Small intestine (tissue), 7 donors: ENCODE measurements around the gene COPZ2. TPM values are rescaled to one million over a fixed set of nuclear protein-coding genes. Genes with fewer than 3 reads are reported as not detected.
"Not testable (repeated sequence)": the region's sequence is repeated elsewhere in the genome, so short reads cannot be mapped to it uniquely, and the experiment has no call there.

Source experiments
- DNase-seq, 2 donors: peaks; one replicate each; pipeline versions ENCODE4 v3.0.0 to v3.0.0-alpha.2; 2013
- FAIRE-seq: peaks from 2 replicates; lab custom pipeline; 2012; peaks lifted over from hg19 to GRCh38; lab: Jason Lieb, UNC
- H3K27ac ChIP-seq, 3 donors: one replicate each; pipeline ENCODE4 v1.5.1; 2013; ENCODE audit warnings: low read length in 2 of 3, mild to moderate bottlenecking in 2 of 3, control low read depth in 1 of 3, inconsistent platforms in 1 of 3, low read depth in 1 of 3, moderate library complexity in 1 of 3
- H3K27me3 ChIP-seq, 3 donors: one replicate each; pipeline ENCODE4 v1.6.1; 2013; ENCODE audit warnings: low read length in 3 of 3, inconsistent platforms in 1 of 3; ENCODE audit not compliant: control insufficient read depth in 3 of 3, insufficient read depth in 3 of 3
- H3K36me3 ChIP-seq, 3 donors: one replicate each; pipeline ENCODE4 v1.6.1; 2013; ENCODE audit warnings: low read length in 3 of 3, inconsistent platforms in 1 of 3, low read depth in 1 of 3, mild to moderate bottlenecking in 1 of 3, moderate library complexity in 1 of 3; ENCODE audit not compliant: control insufficient read depth in 3 of 3, insufficient read depth in 2 of 3
- H3K4me1 ChIP-seq, 3 donors: one replicate each; pipeline ENCODE4 v1.6.1; 2013; ENCODE audit warnings: low read length in 2 of 3, inconsistent platforms in 1 of 3, low read depth in 1 of 3, mild to moderate bottlenecking in 1 of 3, moderate library complexity in 1 of 3; ENCODE audit not compliant: control insufficient read depth in 3 of 3, insufficient read depth in 2 of 3
- H3K4me3 ChIP-seq, 3 donors: one replicate each; pipeline ENCODE4 v1.5.1; 2013; ENCODE audit warnings: low read length in 3 of 3, control low read depth in 1 of 3, inconsistent platforms in 1 of 3, low read depth in 1 of 3, mild to moderate bottlenecking in 1 of 3, moderate library complexity in 1 of 3
- H3K9me3 ChIP-seq, 2 donors: one replicate each; pipeline ENCODE4 v1.6.1; 2013; ENCODE audit warnings: low read depth in 1 of 2, low read length in 1 of 2; ENCODE audit not compliant: control insufficient read depth in 2 of 2, insufficient read depth in 1 of 2
- WGBS, 3 donors: extraction: QIAGEN DNeasy Blood & Tissue Kit; methylation state at CpG; one replicate each; pipeline ENCODE4 v1.1.7; 2013; 5-methylcytosine and 5-hydroxymethylcytosine counted together
- polyA plus RNA-seq, 4 donors: library from polyadenylated mRNA; stranded (reverse) in 3 of 4; unstranded in 1 of 4; fragments of 200-250 nt in 3 of 4; fragments of 120-200 nt in 1 of 4; gene quantifications; one replicate each; pipeline versions ENCODE4 v1.2.1 to v1.2.3, GENCODE V29; 2013
- donor health status: healthy with polysubstance abuse.
- donor health status: control.
- donor health status: control.
- donor health status: Bipolar disorder and iron deficiency.
- donor health status: healthy.

COPZ2 gene
- polyA plus RNA-seq, 4 donors, result 4.4 to 7.3 (median 5.6) TPM; not detected in 1

DNA sequence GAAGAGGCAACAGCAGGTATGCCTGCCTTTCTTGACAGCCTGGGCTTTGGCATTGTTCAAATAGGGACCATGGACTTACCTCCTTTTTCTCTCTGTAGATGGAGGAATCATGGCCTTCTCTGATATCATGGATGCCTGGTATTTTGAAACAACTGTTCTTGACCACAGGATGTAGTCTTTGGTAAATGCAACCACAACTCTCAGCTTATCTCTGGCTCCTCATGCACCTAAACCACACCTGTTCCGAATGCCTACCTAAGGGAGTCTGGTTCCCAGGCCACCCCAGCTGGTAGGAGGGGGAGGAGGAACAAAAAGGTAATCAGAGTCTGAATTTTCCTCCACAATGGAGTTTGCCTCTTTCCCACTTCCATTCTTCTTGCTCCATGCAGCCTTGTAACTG, 47.9 kb downstream of the COPZ2 start:
- peaks cover 0 to 4% (median 0%) of the 10 kb centered on the region in 3 donors for H3K27me3 ChIP-seq
- H3K4me1 ChIP-seq, result peaks cover 0 to 4% (median 0%) of the 10 kb centered on the region in 3 donors
- FAIRE-seq, result no peak
- WGBS, 3 donors, result 75 to 85% (median 85%) methylated on average over 1 of the region's 1 CpG
- H3K9me3 ChIP-seq, result no peaks in the 10 kb centered on the region
- no peak overlapping the region for H3K4me3 ChIP-seq
- DNase-seq, result no peak
- H3K36me3 ChIP-seq, result peaks cover 0 to 5% (median 0%) of the 10 kb centered on the region in 3 donors
- H3K27ac ChIP-seq, result no peak overlapping the region

DNA sequence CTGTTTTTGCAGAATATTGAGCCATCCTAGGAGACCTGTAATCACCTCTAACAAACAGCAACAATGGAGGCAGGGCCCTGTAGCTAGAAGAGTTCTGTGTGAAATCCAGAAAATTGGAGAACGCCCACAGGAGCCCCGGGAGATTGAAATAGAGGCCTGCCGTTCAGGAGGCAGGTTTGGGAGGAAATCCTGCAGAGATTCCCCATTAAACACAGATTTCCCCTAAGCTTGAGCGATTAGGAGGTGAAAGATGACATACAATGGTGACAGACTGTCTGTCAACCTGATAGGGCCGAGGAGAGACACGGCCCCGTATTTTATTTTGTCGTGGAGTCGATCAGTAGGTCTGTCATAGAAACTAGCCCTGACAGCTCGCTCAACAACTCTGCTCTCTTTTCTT, 48.4 kb downstream of the COPZ2 start:
- Histone ChIP-seq H3K9me3 (no peaks in the 10 kb centered on the region), H3K4me3 (no peak overlapping the region), H3K27ac (no peak overlapping the region), H3K27me3 (peaks cover 0 to 4% (median 0%) of the 10 kb centered on the region in 3 donors), H3K36me3 (peaks cover 0 to 10% (median 2%) of the 10 kb centered on the region in 3 donors), H3K4me1 (peaks cover 0 to 4% (median 0%) of the 10 kb centered on the region in 3 donors)
- 82 to 85% (median 84%) methylated on average over 10 of the region's 10 CpGs for WGBS, 3 donors
- DNase-seq (no peak), FAIRE-seq (no peak)

DNA sequence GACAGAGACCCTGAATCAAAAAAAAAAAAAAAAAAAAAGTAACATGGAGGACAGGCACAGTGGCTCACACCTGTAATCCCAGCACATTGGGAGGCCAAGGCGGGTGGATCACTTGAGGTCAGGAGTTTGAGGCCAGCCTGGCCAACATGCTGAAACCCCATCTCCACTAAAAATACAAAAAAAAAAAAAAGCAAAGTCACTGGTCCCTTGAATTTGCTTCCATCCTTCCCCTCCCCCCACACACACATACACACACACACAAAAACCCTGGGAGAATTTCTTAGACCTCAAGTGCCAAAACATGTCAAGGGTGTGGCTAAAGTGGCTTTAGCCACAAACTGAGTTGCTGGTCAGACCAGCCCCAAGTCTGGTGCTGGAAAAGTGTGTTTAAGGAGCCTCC, 49.2 kb downstream of the COPZ2 start:
- H3K36me3 ChIP-seq, result peaks cover 2 to 16% (median 6%) of the 10 kb centered on the region in 3 donors
- FAIRE-seq, H3K4me1 ChIP-seq, H3K9me3 ChIP-seq, DNase-seq, H3K27ac ChIP-seq, H3K4me3 ChIP-seq, H3K27me3 ChIP-seq: not testable (repeated sequence)
- 91 to 100% (median 96%) methylated on average over 1 of the region's 1 CpG for WGBS, 3 donors

DNA sequence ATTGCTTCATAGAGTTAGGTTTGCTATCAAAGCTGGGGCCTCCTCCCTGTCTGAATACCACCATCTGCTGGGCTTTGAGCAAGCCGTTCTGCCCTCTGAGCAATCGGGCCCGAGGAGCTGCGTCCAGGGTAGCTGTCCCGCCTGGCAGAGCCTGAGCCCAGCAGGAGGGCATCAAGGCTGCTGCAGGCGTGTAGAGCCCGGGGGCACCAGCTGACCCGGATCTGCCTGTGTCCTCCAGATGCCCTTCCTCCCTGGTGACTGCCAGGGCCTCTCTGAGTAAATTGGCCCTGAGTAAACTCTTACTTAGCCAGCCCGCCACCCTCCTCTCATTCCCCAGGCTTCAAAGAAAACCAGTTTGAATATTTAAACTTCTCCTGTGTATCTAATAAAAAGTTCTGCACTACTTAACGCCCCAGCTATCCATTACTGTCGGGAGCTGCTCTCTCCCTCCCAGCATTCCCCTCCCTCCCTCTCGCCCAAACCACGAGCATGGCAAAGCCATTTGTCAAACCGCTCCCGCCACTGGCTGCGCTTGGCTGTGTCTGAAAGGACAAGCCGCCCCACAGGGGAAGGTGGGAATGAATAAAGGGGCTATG, 50.3 kb downstream of the COPZ2 start:
- Histone ChIP-seq H3K27ac (peak overlapping the region in 1 of 3 donors; percentile 15), H3K27me3 (peaks cover 0 to 4% (median 0%) of the 10 kb centered on the region in 3 donors), H3K9me3 (no peaks in the 10 kb centered on the region), H3K4me1 (peaks cover 0 to 4% (median 0%) of the 10 kb centered on the region in 3 donors), H3K4me3 (no peak overlapping the region), H3K36me3 (peaks cover 4 to 27% (median 6%) of the 10 kb centered on the region in 3 donors)
- 47 to 62% (median 56%) methylated on average over 17 of the region's 17 CpGs for WGBS, 3 donors
- FAIRE-seq (no peak), DNase-seq (no peak)

DNA sequence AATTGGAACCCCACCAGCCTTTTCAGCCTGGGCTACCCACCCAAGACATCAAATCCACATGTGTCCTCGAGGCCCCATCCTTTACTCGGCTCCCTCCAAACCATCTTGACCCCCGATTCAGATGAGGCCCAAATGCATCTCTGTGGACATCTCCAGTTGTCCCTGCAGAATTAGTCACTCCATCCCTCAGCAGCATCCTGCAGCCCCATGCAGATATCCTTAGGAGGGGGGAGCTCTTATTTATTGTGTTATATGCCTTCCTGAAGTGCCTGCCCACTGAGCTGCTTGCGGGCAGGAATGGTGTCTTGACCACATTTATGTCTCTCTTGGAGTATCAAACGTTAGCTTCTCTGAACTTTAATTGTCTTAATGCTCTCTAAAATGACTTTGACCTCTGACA, 51.1 kb downstream of the COPZ2 start:
- 73 to 81% (median 81%) methylated on average over 5 of the region's 5 CpGs for WGBS, 3 donors
- no peak overlapping the region for H3K4me3 ChIP-seq
- H3K27ac ChIP-seq, result no peak overlapping the region
- H3K36me3 ChIP-seq, result peaks cover 6 to 35% (median 7%) of the 10 kb centered on the region in 3 donors
- peaks cover 0 to 4% (median 0%) of the 10 kb centered on the region in 3 donors for H3K27me3 ChIP-seq
- DNase-seq, result no peak
- no peaks in the 10 kb centered on the region for H3K9me3 ChIP-seq
- no peak for FAIRE-seq
- H3K4me1 ChIP-seq, result peaks cover 0 to 4% (median 0%) of the 10 kb centered on the region in 3 donors

DNA sequence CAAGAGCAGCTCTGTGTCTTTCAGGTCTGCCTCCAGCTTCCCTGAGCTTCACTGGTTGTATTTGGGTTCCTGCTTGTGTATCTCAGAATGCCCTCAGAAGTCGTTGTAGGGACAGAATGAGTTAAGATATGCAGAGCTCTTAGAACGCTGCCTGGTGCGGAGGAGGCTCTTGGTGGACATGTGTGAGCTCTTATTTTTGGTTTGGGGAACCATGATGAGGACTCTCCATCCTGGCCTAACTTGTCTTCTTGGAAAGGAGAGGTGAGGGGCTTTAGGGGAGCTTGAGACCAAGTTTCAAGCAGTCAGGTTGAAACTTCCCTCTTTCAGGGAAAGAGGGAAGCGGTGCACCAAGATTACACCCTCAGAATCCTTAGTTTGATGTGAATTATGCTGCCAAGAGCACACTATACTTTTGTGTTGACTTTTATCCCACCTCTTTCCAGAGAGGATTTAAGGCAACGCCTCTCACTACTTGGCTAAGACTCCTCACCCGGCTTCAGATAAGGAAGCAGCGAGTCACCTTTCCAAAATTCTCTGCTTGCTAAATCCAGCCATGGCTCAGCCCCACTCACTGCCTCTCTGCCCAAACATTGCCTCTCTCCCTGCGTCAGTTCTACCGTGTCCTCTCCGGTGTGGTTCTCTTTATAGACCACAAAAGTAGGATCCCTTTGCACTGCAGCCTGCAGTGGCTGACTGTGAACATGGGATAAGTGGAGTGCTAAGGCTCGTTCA, 53.9 kb downstream of the COPZ2 start:
- Histone ChIP-seq H3K27me3 (peaks cover 0 to 4% (median 0%) of the 10 kb centered on the region in 3 donors), H3K27ac (no peak overlapping the region), H3K4me3 (no peak overlapping the region), H3K9me3 (no peaks in the 10 kb centered on the region), H3K36me3 (peaks cover 14 to 62% (median 22%) of the 10 kb centered on the region in 3 donors), H3K4me1 (peaks cover 0 to 4% (median 0%) of the 10 kb centered on the region in 3 donors)
- no peak for DNase-seq
- WGBS, 3 donors, result 80 to 84% (median 80%) methylated on average over 11 of the region's 11 CpGs
- no peak for FAIRE-seq

DNA sequence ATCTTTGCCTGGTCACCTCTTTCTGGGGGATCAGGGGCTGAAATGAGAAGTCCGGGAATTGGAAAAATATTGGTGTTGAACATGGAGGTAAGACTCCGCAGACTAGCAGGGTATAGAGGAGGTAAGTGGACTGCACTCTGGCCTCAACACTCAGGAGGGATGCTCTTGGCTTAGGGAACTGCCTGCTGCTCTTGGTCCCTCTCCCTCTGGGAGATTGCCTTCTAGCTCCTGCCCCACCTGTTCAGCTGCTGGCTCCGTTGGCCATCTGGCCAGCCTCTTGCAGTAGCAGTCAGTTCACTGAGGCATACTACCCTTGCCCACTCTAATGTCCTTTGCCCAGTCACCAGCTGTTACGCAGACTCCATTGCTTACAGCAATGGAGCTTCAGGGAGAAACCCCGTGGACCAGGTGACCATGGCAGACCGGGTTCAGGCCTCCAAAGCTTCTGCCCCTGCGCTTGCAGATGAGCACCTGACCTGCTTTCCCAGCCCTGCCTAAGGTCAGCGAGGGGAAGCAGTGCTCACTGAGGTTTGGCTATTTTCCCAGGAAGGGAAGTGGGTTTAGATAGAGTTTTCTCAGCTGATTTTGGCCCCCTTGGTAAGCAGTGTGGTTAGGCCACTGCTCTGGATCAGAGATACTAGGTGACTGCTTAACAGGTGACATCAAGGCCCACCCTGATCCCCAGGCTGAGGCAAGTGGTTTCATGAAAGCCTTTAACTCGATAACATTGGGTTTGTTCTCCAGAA, 54.8 kb downstream of the COPZ2 start:
- Histone ChIP-seq H3K27ac (no peak overlapping the region), H3K4me3 (no peak overlapping the region), H3K27me3 (peaks cover 0 to 4% (median 0%) of the 10 kb centered on the region in 3 donors), H3K9me3 (no peaks in the 10 kb centered on the region), H3K4me1 (peaks cover 0 to 4% (median 0%) of the 10 kb centered on the region in 3 donors), H3K36me3 (peaks cover 15 to 68% (median 24%) of the 10 kb centered on the region in 3 donors)
- DNase-seq (no peak), FAIRE-seq (no peak)
- WGBS, 3 donors, result 81 to 84% (median 82%) methylated on average over 9 of the region's 9 CpGs

DNA sequence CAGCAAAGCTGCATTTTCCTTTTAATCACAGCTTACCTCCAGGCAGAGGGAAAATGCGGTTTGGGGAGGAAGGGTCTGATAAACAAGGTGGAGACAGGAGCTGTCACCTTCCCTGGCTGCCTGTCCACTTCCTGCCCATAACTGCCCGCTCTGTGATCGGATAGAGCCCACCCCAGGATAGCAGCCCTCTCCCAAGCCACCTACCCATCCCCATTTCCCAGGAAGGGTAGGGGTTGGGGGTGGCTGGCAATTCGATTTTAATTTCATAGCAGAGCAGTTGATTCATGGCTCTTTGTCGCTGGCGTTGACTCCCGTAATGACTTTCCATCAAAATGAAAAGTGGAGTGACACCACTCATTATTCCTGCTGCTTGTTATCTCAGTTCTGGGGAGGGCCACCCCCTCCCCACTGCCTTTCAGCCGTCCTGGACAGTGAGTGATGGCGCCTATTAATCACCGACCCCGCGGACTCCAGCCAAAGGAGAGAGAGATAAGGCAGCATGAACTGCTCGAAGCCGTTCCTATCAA, 55.4 kb downstream of the COPZ2 start:
- DNase-seq (no peak), FAIRE-seq (no peak)
- H3K4me1 ChIP-seq, result peaks cover 0 to 3% (median 0%) of the 10 kb centered on the region in 3 donors
- H3K27me3 ChIP-seq, result no peaks in the 10 kb centered on the region
- peaks cover 20 to 74% (median 24%) of the 10 kb centered on the region in 3 donors for H3K36me3 ChIP-seq
- H3K4me3 ChIP-seq, result no peak overlapping the region
- H3K9me3 ChIP-seq, result no peaks in the 10 kb centered on the region
- 60 to 68% (median 68%) methylated on average over 14 of the region's 14 CpGs for WGBS, 3 donors
- no peak overlapping the region for H3K27ac ChIP-seq
